HepG2 (cell line): ENCODE data around the gene SYNC. TPM values are rescaled to one million over a fixed set of nuclear protein-coding genes. Genes with fewer than 3 reads are reported as not detected.

ENCODE experiments used
- ADNP ChIP-seq: sonication (generic); formaldehyde crosslinking; IDR thresholded peaks from 2 replicates; pipeline ENCODE4 v1.4.0; 2020; ENCODE audit warnings: missing genetic modification reagents
- AGO2 ChIP-seq: fragments of 200-400 bp; formaldehyde crosslinking; optimal IDR thresholded peaks from 2 replicates; pipeline ENCODE3; 2017; ENCODE audit warnings: mild to moderate bottlenecking, low read depth, low read length, moderate library complexity
- AHDC1 ChIP-seq: sonication (generic); formaldehyde crosslinking; IDR thresholded peaks from 2 replicates; pipeline ENCODE4 v1.5.1; 2020; ENCODE audit warnings: mild to moderate bottlenecking, missing genetic modification reagents, borderline replicate concordance
- ATF4 ChIP-seq, 2 experiments: fragments of 450-650 bp in 1 of 2; sonication (generic) in 1 of 2; formaldehyde crosslinking; IDR thresholded peaks; 2 replicates each; pipeline versions ENCODE4 v1.5.0 to v1.8.0; 2020 to 2022; ENCODE audit warnings: mild to moderate bottlenecking in 1 of 2, missing genetic modification reagents in 1 of 2
- ETV6 ChIP-seq: sonication (generic); formaldehyde crosslinking; conservative IDR thresholded peaks from 2 replicates; pipeline ENCODE4 v1.4.0; 2020; ENCODE audit warnings: missing genetic modification reagents
- HDAC2 ChIP-seq: sonication (generic); formaldehyde crosslinking; IDR thresholded peaks from 2 replicates; pipeline ENCODE4 v1.4.0; 2020; ENCODE audit warnings: missing genetic modification reagents
- IKZF1 ChIP-seq: fragments of 450-650 bp; IDR thresholded peaks from 2 replicates; pipeline ENCODE4 v1.7.1; 2016
- IRF9 ChIP-seq: sonication (generic); formaldehyde crosslinking; IDR thresholded peaks from 2 replicates; pipeline ENCODE4 v1.8.0; 2022; ENCODE audit warnings: missing genetic modification reagents, mild to moderate bottlenecking, borderline replicate concordance
- NCOA5 ChIP-seq: sonication (generic); formaldehyde crosslinking; IDR thresholded peaks from 2 replicates; pipeline ENCODE4 v1.4.0; 2020; ENCODE audit warnings: missing genetic modification reagents
- NR2C2 ChIP-seq: sonication (generic); formaldehyde crosslinking; IDR thresholded peaks from 2 replicates; pipeline ENCODE4 v1.4.0; 2020; ENCODE audit warnings: missing genetic modification reagents, mild to moderate bottlenecking, moderate library complexity, borderline replicate concordance
- RELA ChIP-seq: sonication (generic); formaldehyde crosslinking; IDR thresholded peaks from 2 replicates; pipeline ENCODE4 v1.4.0; 2020; ENCODE audit warnings: missing genetic modification reagents
- UBTF ChIP-seq: sonication (generic); formaldehyde crosslinking; IDR thresholded peaks from 2 replicates; pipeline ENCODE4 v1.4.0; 2020; ENCODE audit warnings: mild to moderate bottlenecking, missing genetic modification reagents
- ZNF343 ChIP-seq: sonication (generic); formaldehyde crosslinking; IDR thresholded peaks from 2 replicates; pipeline ENCODE4 v1.4.0; 2020; ENCODE audit warnings: mild to moderate bottlenecking, missing genetic modification reagents
- ZNF562 ChIP-seq: sonication (generic); formaldehyde crosslinking; IDR thresholded peaks from 2 replicates; pipeline ENCODE4 v1.8.0; 2022; ENCODE audit warnings: missing genetic modification reagents, borderline replicate concordance
- ZNF614 ChIP-seq: IDR thresholded peaks from 2 replicates; pipeline ENCODE4 v1.6.1; 2018; ENCODE audit warnings: missing biosample characterization, missing genetic modification reagents, inconsistent platforms, borderline replicate concordance
- ZNF629 ChIP-seq: sonication (generic); formaldehyde crosslinking; conservative IDR thresholded peaks from 2 replicates; pipeline ENCODE4 v1.5.0; 2020; ENCODE audit warnings: missing genetic modification reagents
- ZNF747 ChIP-seq: sonication (generic); formaldehyde crosslinking; IDR thresholded peaks from 2 replicates; pipeline ENCODE4 v1.8.1; 2023; ENCODE audit warnings: missing genetic modification reagents, mild to moderate bottlenecking, borderline replicate concordance
- ZNF790 ChIP-seq: sonication (generic); formaldehyde crosslinking; IDR thresholded peaks from 2 replicates; pipeline ENCODE4 v1.8.0; 2022; ENCODE audit warnings: missing genetic modification reagents, mild to moderate bottlenecking, borderline replicate concordance
- polyA plus RNA-seq, 8 experiments: library from polyadenylated mRNA; depleted of rRNA in 3 of 8; stranded (reverse) in 7 of 8; unstranded in 1 of 8; fragments of >200 nt; fragmentation: Illumina TruSeq in 4 of 8; extraction: Trizol in 4 of 8; gene quantifications; 2 replicates each; pipeline versions ENCODE4 v1.2.1 to v1.2.3, GENCODE V29; 2011 to 2016; ENCODE audit warnings: low read depth in 4 of 8, missing spikeins in 1 of 8, mixed read lengths in 1 of 8; ENCODE audit not compliant: insufficient read depth in 1 of 8
- total RNA-seq, 5 experiments: library from RNA; depleted of rRNA; stranded (reverse); fragments of >200 nt; fragmentation: Illumina TruSeq; extraction: Trizol; gene quantifications; 2 replicates each; pipeline ENCODE4 v1.2.3, GENCODE V29; 2016; ENCODE audit warnings: low read depth in 1 of 5
- TF ChIP-seq, protein P1 (sequence below): sonication (generic); formaldehyde crosslinking; IDR thresholded peaks from 2 replicates; pipeline ENCODE4 v1.5.0; 2020; ENCODE audit warnings: missing genetic modification reagents

The SYNC gene
- total and polyA plus RNA-seq, 2 of the 13 experiments (the other 11 are each of a cell fraction or from before 2014, with no cell fraction given) = 2.4 to 5.4 TPM

DNA sequence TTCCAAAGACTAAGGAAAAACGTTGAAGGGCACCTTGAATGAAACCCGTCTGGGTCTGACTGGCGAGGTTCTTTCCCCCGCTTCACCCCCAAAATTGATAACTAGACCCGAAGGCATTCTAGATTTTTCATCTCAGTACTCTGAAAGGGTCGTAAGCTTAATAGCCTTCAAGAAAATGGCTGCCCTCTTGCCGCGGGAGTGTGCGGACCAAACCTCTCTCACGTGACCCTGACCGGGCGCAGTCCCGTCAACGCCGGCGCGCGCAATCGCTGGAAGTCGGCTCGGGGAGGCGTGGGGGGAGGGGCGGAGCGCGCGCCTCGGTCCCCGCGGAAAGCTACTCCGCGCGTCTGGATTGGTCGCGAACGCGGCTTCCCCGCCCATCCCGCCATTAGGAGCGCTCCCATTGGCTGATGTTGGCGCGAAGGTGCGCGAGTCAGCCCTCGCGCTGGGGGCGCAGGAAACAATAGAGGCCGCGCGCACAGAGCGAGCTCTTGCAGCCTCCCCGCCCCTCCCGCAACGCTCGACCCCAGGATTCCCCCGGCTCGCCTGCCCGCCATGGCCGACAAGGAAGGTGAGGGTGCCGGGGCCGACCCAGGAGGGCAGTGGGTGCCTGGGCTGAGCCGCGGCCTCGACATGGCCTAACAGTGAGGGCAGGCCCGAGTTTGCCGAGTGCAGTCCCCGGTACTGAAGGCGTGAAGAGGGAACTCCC, 51.7 kb downstream of the SYNC start, which contains the start of gene RBBP4 (continued):
- TF ChIP-seq RELA (CRISPR knock-in tag) (no peak), ZNF343 (CRISPR knock-in tag) (peak; percentile 86; the same call in 1 of the 2 replicates), ZNF562 (CRISPR knock-in tag) (no peak), AHDC1 (CRISPR knock-in tag) (no peak; the same call in 1 of the 2 replicates), ADNP (no peak), NR2C2 (CRISPR knock-in tag) (no peak; the same call in 1 of the 2 replicates), ZNF614 (CRISPR knock-in tag) (peak; percentile 47; the same call in 1 of the 2 replicates), IRF9 (peak; percentile 68; the same call in 1 of the 2 replicates), ETV6 (CRISPR knock-in tag) (no peak), UBTF (CRISPR knock-in tag) (peak; percentile 91), ATF4 (CRISPR knock-in tag; IDR thresholded peaks at IDR 0.05) (peak; percentile 61 to 86), IKZF1 (no peak), HDAC2 (CRISPR knock-in tag) (peak; percentile 34), NCOA5 (CRISPR knock-in tag) (no peak), ZNF747 (CRISPR knock-in tag) (no peak), AGO2 (no peak), ZNF629 (CRISPR knock-in tag) (no peak), ZNF790 (CRISPR knock-in tag) (peak; percentile 53; the same call in 1 of the 2 replicates)
- TF ChIP-seq, protein P1, sequence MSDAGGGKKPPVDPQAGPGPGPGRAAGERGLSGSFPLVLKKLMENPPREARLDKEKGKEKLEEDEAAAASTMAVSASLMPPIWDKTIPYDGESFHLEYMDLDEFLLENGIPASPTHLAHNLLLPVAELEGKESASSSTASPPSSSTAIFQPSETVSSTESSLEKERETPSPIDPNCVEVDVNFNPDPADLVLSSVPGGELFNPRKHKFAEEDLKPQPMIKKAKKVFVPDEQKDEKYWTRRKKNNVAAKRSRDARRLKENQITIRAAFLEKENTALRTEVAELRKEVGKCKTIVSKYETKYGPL (CRISPR knock-in tag) = no peak
